HepG2 (cell line): ENCODE measurements around the gene ARHGEF16. TPM values are rescaled to one million over a fixed set of nuclear protein-coding genes. Genes with fewer than 3 reads are reported as not detected.

ENCODE experiments used
- BHLHE40 ChIP-seq: IDR thresholded peaks from 2 replicates; pipeline ENCODE4 v1.6.1; 2011; ENCODE audit warnings: low read length, improper control_type of control experiment
- CHCHD3 ChIP-seq: sonication (generic); formaldehyde crosslinking; IDR thresholded peaks from 2 replicates; pipeline ENCODE4 v1.8.0; 2022; ENCODE audit warnings: mild to moderate bottlenecking, missing genetic modification reagents, moderate library complexity
- HDAC2 ChIP-seq: sonication (generic); formaldehyde crosslinking; IDR thresholded peaks from 2 replicates; pipeline ENCODE4 v1.4.0; 2020; ENCODE audit warnings: missing genetic modification reagents
- KDM6A ChIP-seq: IDR thresholded peaks from 2 replicates; pipeline ENCODE4 v1.6.1; 2016; ENCODE audit warnings: low read depth
- MBD4 ChIP-seq: IDR thresholded peaks from 2 replicates; pipeline ENCODE4 v1.6.1; 2012; ENCODE audit warnings: low read length, inconsistent platforms, borderline replicate concordance
- MLXIP ChIP-seq: sonication (generic); formaldehyde crosslinking; IDR thresholded peaks from 2 replicates; pipeline ENCODE4 v1.9.0; 2021; ENCODE audit warnings: missing genetic modification reagents, borderline replicate concordance
- MTF2 ChIP-seq: sonication (generic); formaldehyde crosslinking; IDR thresholded peaks from 2 replicates; pipeline ENCODE4 v1.5.0; 2020; ENCODE audit warnings: missing genetic modification reagents, borderline replicate concordance
- NFIC ChIP-seq: IDR thresholded peaks from 2 replicates; pipeline ENCODE4 v1.6.1; 2012; ENCODE audit warnings: mild to moderate bottlenecking, low read length, inconsistent platforms
- ONECUT2 ChIP-seq: sonication (generic); formaldehyde crosslinking; IDR thresholded peaks from 2 replicates; pipeline ENCODE4 v1.4.0; 2020; ENCODE audit warnings: missing genetic modification reagents
- RARG ChIP-seq: sonication (generic); formaldehyde crosslinking; IDR thresholded peaks from 2 replicates; pipeline ENCODE4 v1.4.0; 2020; ENCODE audit warnings: low read depth, mild to moderate bottlenecking, missing genetic modification reagents
- SMAD1 ChIP-seq: sonication (generic); formaldehyde crosslinking; IDR thresholded peaks from 2 replicates; pipeline ENCODE4 v1.4.0; 2020; ENCODE audit warnings: missing genetic modification reagents, low read depth, mild to moderate bottlenecking, borderline replicate concordance
- U2AF1 ChIP-seq: fragments of 200-400 bp; formaldehyde crosslinking; optimal IDR thresholded peaks from 2 replicates; pipeline ENCODE3; 2017; ENCODE audit warnings: mild to moderate bottlenecking, low read depth, low read length
- ZFYVE20 ChIP-seq: sonication (generic); formaldehyde crosslinking; IDR thresholded peaks from 2 replicates; pipeline ENCODE4 v1.8.0; 2023; ENCODE audit warnings: low read depth, mild to moderate bottlenecking, moderate library complexity, missing genetic modification reagents, borderline replicate concordance
- ZNF543 ChIP-seq: sonication (generic); formaldehyde crosslinking; IDR thresholded peaks from 2 replicates; pipeline ENCODE4 v1.4.0; 2020; ENCODE audit warnings: mild to moderate bottlenecking, missing genetic modification reagents
- ZNF768 ChIP-seq: sonication (generic); formaldehyde crosslinking; IDR thresholded peaks from 2 replicates; pipeline ENCODE4 v1.4.0; 2020; ENCODE audit warnings: missing genetic modification reagents
- polyA plus RNA-seq, 8 experiments: library from polyadenylated mRNA; depleted of rRNA in 3 of 8; stranded (reverse) in 7 of 8; unstranded in 1 of 8; fragments of >200 nt; fragmentation: Illumina TruSeq in 4 of 8; extraction: Trizol in 4 of 8; gene quantifications; 2 replicates each; pipeline versions ENCODE4 v1.2.1 to v1.2.3, GENCODE V29; 2011 to 2016; ENCODE audit warnings: low read depth in 4 of 8, missing spikeins in 1 of 8, mixed read lengths in 1 of 8; ENCODE audit not compliant: insufficient read depth in 1 of 8
- total RNA-seq, 5 experiments: library from RNA; depleted of rRNA; stranded (reverse); fragments of >200 nt; fragmentation: Illumina TruSeq; extraction: Trizol; gene quantifications; 2 replicates each; pipeline ENCODE4 v1.2.3, GENCODE V29; 2016; ENCODE audit warnings: low read depth in 1 of 5
- TF ChIP-seq, protein P1 (sequence below): IDR thresholded peaks from 2 replicates; pipeline ENCODE4 v1.6.1; 2016; ENCODE audit warnings: low read depth, missing genetic modification reagents, missing compliant biosample characterization
- TF ChIP-seq, protein P2 (sequence below): sonication (generic); formaldehyde crosslinking; conservative IDR thresholded peaks from 2 replicates; pipeline ENCODE4 v1.4.0; 2020; ENCODE audit warnings: missing genetic modification reagents

Gene ARHGEF16
- total and polyA plus RNA-seq, 2 of the 13 experiments (the other 11 are each of a cell fraction or from before 2014, with no cell fraction given), result 20.3 to 39.9 TPM

- TF ChIP-seq, protein P1, sequence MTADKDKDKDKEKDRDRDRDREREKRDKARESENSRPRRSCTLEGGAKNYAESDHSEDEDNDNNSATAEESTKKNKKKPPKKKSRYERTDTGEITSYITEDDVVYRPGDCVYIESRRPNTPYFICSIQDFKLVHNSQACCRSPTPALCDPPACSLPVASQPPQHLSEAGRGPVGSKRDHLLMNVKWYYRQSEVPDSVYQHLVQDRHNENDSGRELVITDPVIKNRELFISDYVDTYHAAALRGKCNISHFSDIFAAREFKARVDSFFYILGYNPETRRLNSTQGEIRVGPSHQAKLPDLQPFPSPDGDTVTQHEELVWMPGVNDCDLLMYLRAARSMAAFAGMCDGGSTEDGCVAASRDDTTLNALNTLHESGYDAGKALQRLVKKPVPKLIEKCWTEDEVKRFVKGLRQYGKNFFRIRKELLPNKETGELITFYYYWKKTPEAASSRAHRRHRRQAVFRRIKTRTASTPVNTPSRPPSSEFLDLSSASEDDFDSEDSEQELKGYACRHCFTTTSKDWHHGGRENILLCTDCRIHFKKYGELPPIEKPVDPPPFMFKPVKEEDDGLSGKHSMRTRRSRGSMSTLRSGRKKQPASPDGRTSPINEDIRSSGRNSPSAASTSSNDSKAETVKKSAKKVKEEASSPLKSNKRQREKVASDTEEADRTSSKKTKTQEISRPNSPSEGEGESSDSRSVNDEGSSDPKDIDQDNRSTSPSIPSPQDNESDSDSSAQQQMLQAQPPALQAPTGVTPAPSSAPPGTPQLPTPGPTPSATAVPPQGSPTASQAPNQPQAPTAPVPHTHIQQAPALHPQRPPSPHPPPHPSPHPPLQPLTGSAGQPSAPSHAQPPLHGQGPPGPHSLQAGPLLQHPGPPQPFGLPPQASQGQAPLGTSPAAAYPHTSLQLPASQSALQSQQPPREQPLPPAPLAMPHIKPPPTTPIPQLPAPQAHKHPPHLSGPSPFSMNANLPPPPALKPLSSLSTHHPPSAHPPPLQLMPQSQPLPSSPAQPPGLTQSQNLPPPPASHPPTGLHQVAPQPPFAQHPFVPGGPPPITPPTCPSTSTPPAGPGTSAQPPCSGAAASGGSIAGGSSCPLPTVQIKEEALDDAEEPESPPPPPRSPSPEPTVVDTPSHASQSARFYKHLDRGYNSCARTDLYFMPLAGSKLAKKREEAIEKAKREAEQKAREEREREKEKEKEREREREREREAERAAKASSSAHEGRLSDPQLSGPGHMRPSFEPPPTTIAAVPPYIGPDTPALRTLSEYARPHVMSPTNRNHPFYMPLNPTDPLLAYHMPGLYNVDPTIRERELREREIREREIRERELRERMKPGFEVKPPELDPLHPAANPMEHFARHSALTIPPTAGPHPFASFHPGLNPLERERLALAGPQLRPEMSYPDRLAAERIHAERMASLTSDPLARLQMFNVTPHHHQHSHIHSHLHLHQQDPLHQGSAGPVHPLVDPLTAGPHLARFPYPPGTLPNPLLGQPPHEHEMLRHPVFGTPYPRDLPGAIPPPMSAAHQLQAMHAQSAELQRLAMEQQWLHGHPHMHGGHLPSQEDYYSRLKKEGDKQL, result no peak
- TF ChIP-seq ZNF768 (CRISPR knock-in tag) (peak; percentile 59), ZNF543 (CRISPR knock-in tag) (0 out of 2 replicates have a peak, but pooled peaks have one; percentile 21), NFIC (no peak), RARG (CRISPR knock-in tag) (no peak), MBD4 (no peak), ONECUT2 (CRISPR knock-in tag) (no peak), SMAD1 (no peak; the same call in 1 of the 2 replicates), CHCHD3 (CRISPR knock-in tag) (no peak), ZFYVE20 (CRISPR knock-in tag) (no peak), MLXIP (no peak), BHLHE40 (0 out of 2 replicates have a peak, but pooled peaks have one; percentile 28), MTF2 (no peak), HDAC2 (CRISPR knock-in tag) (peak; percentile 75; the same call in 1 of the 2 replicates), U2AF1 (no peak), KDM6A (CRISPR knock-in tag) (no peak)
- TF ChIP-seq, protein P2, sequence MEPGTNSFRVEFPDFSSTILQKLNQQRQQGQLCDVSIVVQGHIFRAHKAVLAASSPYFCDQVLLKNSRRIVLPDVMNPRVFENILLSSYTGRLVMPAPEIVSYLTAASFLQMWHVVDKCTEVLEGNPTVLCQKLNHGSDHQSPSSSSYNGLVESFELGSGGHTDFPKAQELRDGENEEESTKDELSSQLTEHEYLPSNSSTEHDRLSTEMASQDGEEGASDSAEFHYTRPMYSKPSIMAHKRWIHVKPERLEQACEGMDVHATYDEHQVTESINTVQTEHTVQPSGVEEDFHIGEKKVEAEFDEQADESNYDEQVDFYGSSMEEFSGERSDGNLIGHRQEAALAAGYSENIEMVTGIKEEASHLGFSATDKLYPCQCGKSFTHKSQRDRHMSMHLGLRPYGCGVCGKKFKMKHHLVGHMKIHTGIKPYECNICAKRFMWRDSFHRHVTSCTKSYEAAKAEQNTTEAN (CRISPR knock-in tag), result peak; percentile 67; the same call in 1 of the 2 replicates
Measured at GRCh38 chr1:3453891-3454810, at the start of gene ARHGEF16 (continued).
